HCEC 1CT (cell line): Measurements from ENCODE around the gene RHOBTB3.

Experiments used
- DNase-seq: peaks from one replicate; pipeline ENCODE4 v3.0.0-alpha.2; 2017

The RHOBTB3 gene

GRCh38 chr5:95713960-95714710 is 17.0 kb upstream of the RHOBTB3 start:
- no peak for DNase-seq

GRCh38 chr5:95715799-95716461 is 15.2 kb upstream of the RHOBTB3 start:
- DNase-seq, result peak; percentile 90

- DNase-seq, result no peak
Measured at GRCh38 chr5:95717439-95717838, 13.7 kb upstream of the RHOBTB3 start.

GRCh38 chr5:95718203-95718602 is 12.9 kb upstream of the RHOBTB3 start:
- DNase-seq, result no peak

GRCh38 chr5:95718738-95719137 is 12.4 kb upstream of the RHOBTB3 start:
- DNase-seq, result no peak

- no peak for DNase-seq
Measured at GRCh38 chr5:95720094-95720786, 10.9 kb upstream of the RHOBTB3 start.

- DNase-seq, result no peak
Measured at GRCh38 chr5:95721582-95722295, 9.4 kb upstream of the RHOBTB3 start.

- DNase-seq, result peak; percentile 50
Measured at GRCh38 chr5:95723632-95724369, 7.3 kb upstream of the RHOBTB3 start.

GRCh38 chr5:95725071-95725820 is 5.9 kb upstream of the RHOBTB3 start:
- DNase-seq, result no peak

GRCh38 chr5:95725937-95726810 is 5.0 kb upstream of the RHOBTB3 start:
- peak; percentile 45 for DNase-seq

GRCh38 chr5:95726811-95727763 is 4.0 kb upstream of the RHOBTB3 start:
- no peak for DNase-seq

GRCh38 chr5:95727764-95728191 is 3.4 kb upstream of the RHOBTB3 start:
- DNase-seq, result peak; percentile 29

- no peak for DNase-seq
Measured at GRCh38 chr5:95728494-95729114, 2.5 kb upstream of the RHOBTB3 start.

- no peak for DNase-seq
Measured at GRCh38 chr5:95729115-95730010, 1.8 kb upstream of the RHOBTB3 start.

- peak; percentile 24 for DNase-seq
Measured at GRCh38 chr5:95730011-95730700, 980 bp upstream of the RHOBTB3 start.

- peak; percentile 51 for DNase-seq
Measured at GRCh38 chr5:95731571-95732554, 727 bp downstream of the RHOBTB3 start.
